Activated T-helper 17 cell treated with anti-CD3 and anti-CD28 coated beads, Interleukin-2, amount 50 U/mL, for 72 hours (primary cell): ENCODE measurements around the gene KCNK18. TPM values are rescaled to one million over a fixed set of nuclear protein-coding genes. Genes with fewer than 3 reads are reported as not detected.

Experiments used
- ATAC-seq: fragments of 150-1000 bp; cut with Tn5 transposase; replicated peaks from 2 replicates; pipeline ENCODE4 v1.10.0; 2021; ENCODE audit warnings: mild to moderate bottlenecking, moderate library complexity
- H3K27ac Mint-ChIP-seq: one replicate; pipeline ENCODE4 v1.8.0; 2022; ENCODE audit warnings: mixed read lengths
- H3K27me3 Mint-ChIP-seq: one replicate; pipeline ENCODE4 v1.8.0; 2022; ENCODE audit warnings: mixed read lengths
- H3K36me3 Mint-ChIP-seq: one replicate; pipeline ENCODE4 v1.8.0; 2022; ENCODE audit warnings: low read depth, mild to moderate bottlenecking, mixed read lengths
- H3K4me1 Mint-ChIP-seq: one replicate; pipeline ENCODE4 v1.8.0; 2022; ENCODE audit warnings: mixed read lengths
- H3K4me3 Mint-ChIP-seq: one replicate; pipeline ENCODE4 v1.8.0; 2022; ENCODE audit warnings: mild to moderate bottlenecking, mixed read lengths
- H3K9me3 Mint-ChIP-seq: one replicate; pipeline ENCODE4 v1.8.0; 2022; ENCODE audit warnings: mixed read lengths
- total RNA-seq, 2 donors: library from RNA; stranded (reverse); gene quantifications; one replicate each; pipeline ENCODE4 v1.2.3, GENCODE V29; 2022

KCNK18 gene
- total RNA-seq, 2 donors from 2014 or later, result not detected

- no peak for ATAC-seq
- peaks cover 46% of the 10 kb centered on the region for H3K27me3 Mint-ChIP-seq
- H3K27ac Mint-ChIP-seq, result no peak overlapping the region
These were observed 49.8 kb downstream of the KCNK18 start for GRCh38 chr10:117246997-117247671.

DNA sequence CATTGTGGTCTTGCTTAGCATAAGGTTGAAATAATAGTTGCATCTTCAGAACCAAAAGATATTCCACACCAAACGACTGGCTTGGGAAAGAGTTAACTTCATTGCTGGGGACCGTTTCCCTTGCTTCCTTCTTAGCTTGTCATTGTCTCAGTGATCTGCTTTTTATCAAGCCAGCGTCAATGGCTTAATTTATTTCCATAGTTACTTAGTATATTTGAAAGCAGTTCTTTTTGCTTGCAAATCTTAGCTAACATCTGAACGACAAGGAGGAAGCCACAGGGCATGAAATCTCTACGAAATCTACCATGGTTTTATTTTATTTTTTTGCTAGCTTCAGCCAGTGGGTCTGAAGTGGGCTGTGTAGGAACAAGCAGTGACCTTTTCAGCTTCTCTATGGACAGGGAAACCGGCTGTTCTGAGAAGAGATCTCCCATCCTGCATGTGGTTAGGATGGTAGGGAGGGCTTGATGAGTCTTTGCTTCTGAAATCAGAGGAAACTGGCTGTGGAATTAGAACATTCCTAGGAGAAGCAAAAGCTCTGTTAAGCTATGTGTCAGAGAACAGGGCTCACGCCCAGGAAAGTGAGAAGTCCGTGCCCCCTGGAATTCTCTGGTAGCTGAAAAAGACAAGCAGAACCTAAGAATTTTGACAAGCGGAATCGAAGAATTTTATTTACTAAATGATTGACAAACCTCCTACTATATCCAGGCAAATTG is 51.6 kb downstream of the KCNK18 start:
- Mint-ChIP-seq H3K27ac (no peak overlapping the region), H3K36me3 (no peaks in the 10 kb centered on the region), H3K9me3 (no peaks in the 10 kb centered on the region), H3K4me1 (no peaks in the 10 kb centered on the region), H3K27me3 (peaks cover 37% of the 10 kb centered on the region), H3K4me3 (no peak overlapping the region)
- no peak for ATAC-seq

More at GRCh38 chr10:117246997-117247671, 49.8 kb downstream of the KCNK18 start:
- no peaks in the 10 kb centered on the region for H3K36me3 Mint-ChIP-seq
- H3K9me3 Mint-ChIP-seq, result no peaks in the 10 kb centered on the region
- H3K4me1 Mint-ChIP-seq, result peaks cover under 1% of the 10 kb centered on the region
- no peak overlapping the region for H3K4me3 Mint-ChIP-seq

DNA sequence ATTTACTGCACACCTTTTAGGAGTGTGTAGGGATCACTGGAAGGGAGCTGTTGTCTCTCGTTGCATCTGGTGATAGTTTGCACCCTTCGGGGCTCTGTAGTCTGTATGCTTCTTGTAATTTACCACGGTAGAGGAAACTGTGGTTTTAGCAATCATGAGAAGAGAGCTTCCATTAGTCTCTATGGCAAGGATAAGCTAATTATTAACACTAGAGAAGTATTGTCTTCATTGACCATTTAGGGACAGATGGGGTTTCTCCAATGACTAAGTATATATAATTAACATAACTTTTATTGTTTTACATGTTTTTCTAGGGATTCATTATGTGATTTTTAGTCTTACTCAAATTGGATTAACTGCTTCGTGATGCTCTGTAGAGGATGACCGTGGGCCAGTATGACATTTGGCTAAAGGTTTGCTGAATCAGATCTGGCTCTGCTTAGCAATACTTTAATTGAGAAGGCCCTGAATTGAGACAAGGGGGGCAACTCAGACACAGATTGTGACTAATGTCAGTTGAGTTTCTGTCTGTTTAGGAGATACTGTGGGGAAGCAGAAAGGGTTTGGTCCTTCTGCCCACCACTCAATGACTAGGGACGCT is 52.3 kb downstream of the KCNK18 start:
- Mint-ChIP-seq H3K9me3 (no peaks in the 10 kb centered on the region), H3K4me3 (no peak overlapping the region), H3K27ac (no peak overlapping the region), H3K27me3 (peaks cover 37% of the 10 kb centered on the region), H3K4me1 (no peaks in the 10 kb centered on the region), H3K36me3 (no peaks in the 10 kb centered on the region)
- ATAC-seq, result no peak

- no peaks in the 10 kb centered on the region for H3K9me3 Mint-ChIP-seq
These were observed 53.1 kb downstream of the KCNK18 start for GRCh38 chr10:117250411-117250810.

DNA sequence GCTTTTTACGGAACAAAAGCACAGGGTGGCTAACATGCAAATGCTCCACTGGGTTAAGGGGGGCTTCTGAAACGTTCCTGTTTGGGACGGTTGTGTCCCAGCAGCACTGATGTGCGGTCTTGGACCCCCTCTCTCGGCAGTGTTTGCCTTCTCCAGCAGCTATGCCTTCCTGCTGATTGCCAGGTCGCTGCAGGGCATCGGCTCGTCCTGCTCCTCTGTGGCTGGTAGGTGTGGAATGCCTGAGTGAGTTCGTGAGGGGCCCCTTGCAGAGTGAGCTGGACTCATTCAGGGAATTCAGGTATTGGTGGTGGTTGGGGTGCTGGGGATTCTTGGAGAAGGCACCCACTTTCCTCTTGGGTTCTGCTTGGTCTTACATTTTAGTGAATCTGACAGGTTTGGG is 56.6 kb downstream of the KCNK18 start:
- no peak for ATAC-seq
- Mint-ChIP-seq H3K27me3 (peaks cover 26% of the 10 kb centered on the region), H3K9me3 (no peaks in the 10 kb centered on the region), H3K36me3 (no peaks in the 10 kb centered on the region), H3K4me3 (no peak overlapping the region), H3K4me1 (no peaks in the 10 kb centered on the region), H3K27ac (no peak overlapping the region)

More at GRCh38 chr10:117250411-117250810, 53.1 kb downstream of the KCNK18 start:
- peaks cover 34% of the 10 kb centered on the region for H3K27me3 Mint-ChIP-seq
- H3K4me1 Mint-ChIP-seq, result no peaks in the 10 kb centered on the region
- H3K36me3 Mint-ChIP-seq, result no peaks in the 10 kb centered on the region
- H3K4me3 Mint-ChIP-seq, result no peak overlapping the region
- H3K27ac Mint-ChIP-seq, result no peak overlapping the region
- ATAC-seq, result no peak

- H3K9me3 Mint-ChIP-seq, result no peaks in the 10 kb centered on the region
- ATAC-seq, result no peak
- H3K4me1 Mint-ChIP-seq, result no peaks in the 10 kb centered on the region
- H3K36me3 Mint-ChIP-seq, result no peaks in the 10 kb centered on the region
- H3K27ac Mint-ChIP-seq, result no peak overlapping the region
- H3K27me3 Mint-ChIP-seq, result peaks cover 27% of the 10 kb centered on the region
- no peak overlapping the region for H3K4me3 Mint-ChIP-seq
These were observed 57.0 kb downstream of the KCNK18 start for GRCh38 chr10:117254338-117254737.

GRCh38 chr10:117254774-117255735 is 57.8 kb downstream of the KCNK18 start:
- Mint-ChIP-seq H3K36me3 (no peaks in the 10 kb centered on the region), H3K4me1 (no peaks in the 10 kb centered on the region), H3K9me3 (no peaks in the 10 kb centered on the region), H3K27ac (no peak overlapping the region), H3K27me3 (peaks cover 35% of the 10 kb centered on the region), H3K4me3 (no peak overlapping the region)
- no peak for ATAC-seq

- H3K27ac Mint-ChIP-seq, result no peak overlapping the region
- no peaks in the 10 kb centered on the region for H3K36me3 Mint-ChIP-seq
- H3K4me3 Mint-ChIP-seq, result no peak overlapping the region
- H3K4me1 Mint-ChIP-seq, result no peaks in the 10 kb centered on the region
- ATAC-seq, result no peak
- H3K9me3 Mint-ChIP-seq, result no peaks in the 10 kb centered on the region
- H3K27me3 Mint-ChIP-seq, result peaks cover 39% of the 10 kb centered on the region
These were observed 58.7 kb downstream of the KCNK18 start for GRCh38 chr10:117255835-117256460.

GRCh38 chr10:117256910-117257309 is 59.6 kb downstream of the KCNK18 start:
- no peak for ATAC-seq
- no peaks in the 10 kb centered on the region for H3K4me1 Mint-ChIP-seq

DNA sequence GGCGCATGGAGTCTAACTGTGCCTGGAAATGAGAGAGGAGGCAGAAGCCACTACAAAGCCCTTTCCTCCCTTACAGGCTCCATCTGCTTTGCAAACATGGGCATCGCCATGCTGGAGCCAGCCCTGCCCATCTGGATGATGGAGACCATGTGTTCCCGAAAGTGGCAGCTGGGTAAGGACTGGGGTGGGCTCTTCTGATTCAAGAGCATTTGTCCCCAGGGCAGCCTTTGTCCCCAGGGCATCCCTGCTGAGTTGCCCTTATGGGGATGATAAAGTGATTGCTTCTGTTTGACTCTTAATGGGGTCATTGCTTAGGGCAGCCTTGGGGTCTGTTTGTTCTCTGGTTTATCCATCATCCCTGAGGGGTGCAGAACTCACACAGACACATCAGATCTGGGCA is 60.4 kb downstream of the KCNK18 start:
- H3K4me3 Mint-ChIP-seq, result no peak overlapping the region
- ATAC-seq, result no peak
- H3K36me3 Mint-ChIP-seq, result no peaks in the 10 kb centered on the region
- H3K9me3 Mint-ChIP-seq, result no peaks in the 10 kb centered on the region
- H3K27ac Mint-ChIP-seq, result no peak overlapping the region
- H3K27me3 Mint-ChIP-seq, result peaks cover 44% of the 10 kb centered on the region
- H3K4me1 Mint-ChIP-seq, result no peaks in the 10 kb centered on the region

More at GRCh38 chr10:117256910-117257309, 59.6 kb downstream of the KCNK18 start:
- Mint-ChIP-seq H3K27ac (no peak overlapping the region), H3K36me3 (no peaks in the 10 kb centered on the region), H3K27me3 (peaks cover 37% of the 10 kb centered on the region), H3K4me3 (no peak overlapping the region), H3K9me3 (no peaks in the 10 kb centered on the region)

GRCh38 chr10:117259279-117259678 is 62.0 kb downstream of the KCNK18 start:
- ATAC-seq, result no peak
- no peak overlapping the region for H3K27ac Mint-ChIP-seq
- H3K4me1 Mint-ChIP-seq, result no peaks in the 10 kb centered on the region
- H3K27me3 Mint-ChIP-seq, result peaks cover 43% of the 10 kb centered on the region
- H3K4me3 Mint-ChIP-seq, result no peak overlapping the region
- no peaks in the 10 kb centered on the region for H3K36me3 Mint-ChIP-seq
- H3K9me3 Mint-ChIP-seq, result no peaks in the 10 kb centered on the region
